Esophagus muscularis mucosa (tissue), 4 donors: ENCODE data around the gene PTPRD. TPM values are rescaled to one million over a fixed set of nuclear protein-coding genes. Genes with fewer than 3 reads are reported as not detected.

Source experiments
- DNase-seq: peaks from one replicate; pipeline ENCODE4 v3.0.0-alpha.2; 2017; ENCODE audit errors: extremely low spot score
- H3K27ac ChIP-seq, 4 donors: fragments of 200-600 bp; sonication (generic); replicated peaks in 1 of 4; 1 replicate in 3 of 4; 2 replicates in 1 of 4; pipeline ENCODE4 v1.5.1; 2016 to 2019; ENCODE audit warnings: mild to moderate bottlenecking in 1 of 4
- H3K27me3 ChIP-seq, 4 donors: fragments of 200-600 bp; sonication (generic); one replicate each; pipeline versions ENCODE4 v1.5.1 to v1.6.0; 2016 to 2019
- H3K36me3 ChIP-seq, 4 donors: fragments of 200-600 bp; sonication (generic); one replicate each; pipeline ENCODE4 v1.5.1; 2016 to 2019
- H3K4me1 ChIP-seq, 4 donors: fragments of 200-600 bp; sonication (generic); one replicate each; pipeline ENCODE4 v1.5.1; 2016 to 2019
- H3K4me3 ChIP-seq, 4 donors: fragments of 200-600 bp; sonication (generic); 1 replicate in 2 of 4; 2 replicates in 2 of 4; pipeline ENCODE4 v1.5.1; 2016 to 2019; ENCODE audit warnings: mild to moderate bottlenecking in 4 of 4, moderate library complexity in 1 of 4
- H3K9me3 ChIP-seq, 4 donors: fragments of 200-600 bp; sonication (generic); 1 replicate in 3 of 4; 2 replicates in 1 of 4; pipeline ENCODE4 v1.5.1; 2016 to 2019
- CTCF ChIP-seq, 3 experiments: fragments of 200-600 bp in 2 of 3; fragments of 450-650 bp in 1 of 3; sonication (generic) in 2 of 3; IDR thresholded peaks; one replicate each; pipeline ENCODE4 v1.5.1; 2017 to 2019; ENCODE audit warnings: antibody characterized with exemption in 3 of 3, mild to moderate bottlenecking in 2 of 3, moderate library complexity in 1 of 3
- EP300 ChIP-seq: sonication (generic); formaldehyde crosslinking; IDR thresholded peaks from one replicate; pipeline ENCODE4 v1.6.1; 2017; ENCODE audit warnings: antibody characterized with exemption
- POLR2A ChIP-seq: fragments of 450-650 bp; IDR thresholded peaks from one replicate; pipeline ENCODE4 v1.6.1; 2017; ENCODE audit warnings: antibody characterized with exemption, moderate library complexity, mild to moderate bottlenecking, low read depth
- POLR2AphosphoS5 ChIP-seq, 2 donors: sonication (generic); formaldehyde crosslinking; IDR thresholded peaks; one replicate each; pipeline ENCODE4 v1.6.1; 2017; ENCODE audit warnings: antibody characterized with exemption in 2 of 2
- WGBS: methylation state at CpG from one replicate; pipeline ENCODE4 v1.1.5; 2018; 5-methylcytosine and 5-hydroxymethylcytosine counted together
- intact Hi-C: fragments of 100-400 bp; cut with DNase I; formaldehyde crosslinking; loops from one replicate; pipeline ENCODE4 v1.15.1; 2023
- total RNA-seq, 4 donors: library from RNA; depleted of rRNA; stranded (reverse); fragments of >200 nt; gene quantifications; one replicate each; pipeline versions ENCODE4 v1.1.0 to v1.2.1, GENCODE V29; 2016

The PTPRD gene
- total RNA-seq, 4 donors from 2014 or later, result 4.1 to 6.6 (median 5.0) TPM

GRCh38 chr9:10041726-10042229 is 571.0 kb downstream of the PTPRD start:
- Histone ChIP-seq H3K9me3 (no peaks in the 10 kb centered on the region), H3K4me3 (no peak overlapping the region), H3K27me3 (no peaks in the 10 kb centered on the region), H3K36me3 (no peaks in the 10 kb centered on the region), H3K27ac (no peak overlapping the region), H3K4me1 (peaks cover 0 to 4% (median 0%) of the 10 kb centered on the region in 4 donors)
- WGBS, result 8% methylated on average over 2 of the region's 2 CpGs
- intact Hi-C loops, result no loop called here
- TF ChIP-seq CTCF (IDR thresholded peaks at IDR 0.05) (no peak), POLR2AphosphoS5 (IDR thresholded peaks at IDR 0.05) (no peak), EP300 (no peak), POLR2A (no peak)
- no peak for DNase-seq

- Histone ChIP-seq H3K27ac (no peak overlapping the region), H3K4me3 (no peak overlapping the region), H3K27me3 (no peaks in the 10 kb centered on the region), H3K36me3 (no peaks in the 10 kb centered on the region), H3K9me3 (no peaks in the 10 kb centered on the region), H3K4me1 (no peaks in the 10 kb centered on the region)
- 88% methylated on average over 2 of the region's 2 CpGs for WGBS
- TF ChIP-seq CTCF (IDR thresholded peaks at IDR 0.05), result no peak
- TF ChIP-seq POLR2AphosphoS5 (IDR thresholded peaks at IDR 0.05), result no peak
- no peak for TF ChIP-seq EP300
- TF ChIP-seq POLR2A, result no peak
- no peak for DNase-seq
- intact Hi-C loops, result no loop called here
Observed at GRCh38 chr9:10036095-10036494, 576.7 kb downstream of the PTPRD start.

DNA sequence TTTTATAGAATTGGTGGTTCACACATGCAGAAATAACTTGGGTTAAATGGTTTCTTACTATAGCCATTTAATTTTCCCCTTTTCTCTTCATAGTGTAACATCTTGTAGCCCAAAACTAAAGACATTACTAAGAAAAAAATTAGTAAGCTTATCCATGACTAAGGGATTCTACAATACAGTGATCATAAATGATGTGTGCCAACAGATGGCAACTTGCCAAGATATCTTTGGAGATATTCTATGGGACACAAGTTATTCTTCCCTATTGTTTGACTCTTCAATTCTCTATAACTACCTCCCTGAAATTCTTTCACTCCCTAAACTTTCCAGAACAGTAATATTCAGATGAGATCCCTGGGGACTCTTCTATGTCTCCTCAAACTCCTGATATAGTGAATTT is 580.6 kb downstream of the PTPRD start:
- no peak for TF ChIP-seq EP300
- no peak for TF ChIP-seq POLR2A
- no peak for TF ChIP-seq CTCF (IDR thresholded peaks at IDR 0.05)
- no peak for TF ChIP-seq POLR2AphosphoS5 (IDR thresholded peaks at IDR 0.05)
- peaks cover 0 to 9% (median 2%) of the 10 kb centered on the region in 4 donors for H3K9me3 ChIP-seq
- DNase-seq, result no peak
- H3K27me3 ChIP-seq, result no peaks in the 10 kb centered on the region
- H3K27ac ChIP-seq, result no peak overlapping the region
- H3K4me3 ChIP-seq, result no peak overlapping the region
- H3K36me3 ChIP-seq, result no peaks in the 10 kb centered on the region
- intact Hi-C loops, result no loop called here
- H3K4me1 ChIP-seq, result no peaks in the 10 kb centered on the region

DNA sequence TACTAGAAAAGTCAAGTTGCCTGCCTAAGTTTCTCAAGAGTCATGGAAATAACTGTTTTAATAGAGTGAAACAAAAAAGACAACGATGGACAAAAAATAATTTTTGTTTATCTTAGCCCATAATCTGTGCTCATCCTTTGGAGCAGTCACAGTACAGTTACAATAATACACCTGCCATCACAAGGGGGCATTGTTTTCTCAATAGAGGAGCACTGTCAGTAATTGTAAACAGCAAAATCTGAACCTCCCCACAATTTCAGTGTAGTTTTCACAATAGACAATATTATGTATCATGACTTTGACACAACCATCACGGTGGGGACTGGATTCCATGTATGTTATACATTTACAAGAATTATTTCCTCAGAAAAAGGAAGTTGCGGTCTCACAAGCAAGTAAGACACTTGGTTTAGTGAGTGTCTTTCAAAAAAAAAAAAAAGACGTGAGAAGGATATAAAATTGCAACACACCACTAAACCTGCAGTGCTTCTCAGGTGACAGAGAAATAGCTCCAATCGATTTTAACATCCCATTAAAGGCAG is 586.3 kb downstream of the PTPRD start:
- 62% methylated on average over 5 of the region's 5 CpGs for WGBS

More for the DNA sequence above, 586.3 kb downstream of the PTPRD start:
- DNase-seq, result no peak
- no peaks in the 10 kb centered on the region for H3K4me1 ChIP-seq
- H3K27ac ChIP-seq, result no peak overlapping the region
- H3K9me3 ChIP-seq, result peaks cover 0 to 9% (median 2%) of the 10 kb centered on the region in 4 donors
- no peak for TF ChIP-seq CTCF (IDR thresholded peaks at IDR 0.05)
- TF ChIP-seq POLR2AphosphoS5 (IDR thresholded peaks at IDR 0.05), result no peak
- no peak for TF ChIP-seq EP300
- no peak for TF ChIP-seq POLR2A
- no peaks in the 10 kb centered on the region for H3K36me3 ChIP-seq
- intact Hi-C loops, result no loop called here
- H3K27me3 ChIP-seq, result no peaks in the 10 kb centered on the region
- no peak overlapping the region for H3K4me3 ChIP-seq
